MM.1S (cell line): ENCODE measurements around the gene CHST11.

ENCODE experiments used
- CTCF ChIP-seq: fragments of 300-600 bp; sonication (generic); IDR thresholded peaks from 2 replicates; pipeline ENCODE4 v1.5.1; 2016; ENCODE audit warnings: antibody characterized with exemption, low read length, mixed read lengths
- EZH2 ChIP-seq: fragments of 300-600 bp; sonication (generic); optimal IDR thresholded peaks from 2 replicates; pipeline ENCODE3; 2017; ENCODE audit warnings: low read depth, mild to moderate bottlenecking, antibody characterized with exemption, low read length, mixed read lengths

DNA sequence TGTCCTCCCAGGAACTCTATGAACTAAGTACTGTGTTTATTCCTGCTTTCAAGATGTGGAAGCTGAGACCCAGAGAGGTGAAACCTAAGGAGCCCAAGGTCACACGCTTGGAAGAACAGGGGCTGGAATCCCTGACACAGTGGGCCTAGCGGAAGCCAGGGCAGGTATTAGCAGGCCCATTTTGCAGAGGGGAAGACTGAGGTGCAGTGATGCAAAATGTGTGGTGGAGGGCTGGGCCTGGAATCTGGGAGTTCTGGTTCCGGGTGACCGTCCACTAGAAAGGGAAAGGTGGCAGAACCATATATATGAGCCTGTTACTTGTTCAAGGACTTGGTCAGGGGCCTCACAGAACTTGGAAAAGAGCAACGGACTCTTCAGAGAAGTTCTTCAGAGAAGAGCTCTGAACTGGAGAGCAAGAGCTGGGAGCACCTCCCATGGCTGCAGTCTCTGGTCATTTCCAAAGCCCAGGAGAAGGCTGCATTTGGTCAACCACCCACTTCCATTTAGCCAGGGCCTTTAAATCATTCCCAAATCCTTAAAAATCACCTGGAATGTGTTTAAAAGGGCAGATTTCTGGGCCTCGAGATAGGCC, 119.5 kb downstream of the CHST11 start:
- TF ChIP-seq CTCF (no peak), EZH2 (no peak)
